ENCODE data around the gene PLCD3. TPM values are rescaled to one million over a fixed set of nuclear protein-coding genes. Genes with fewer than 3 reads are reported as not detected.

The PLCD3 gene
- total and polyA plus RNA-seq, 2 of the 8 experiments (the other 6 are each of a cell fraction or from before 2014, with no cell fraction given), result 26.5 to 48.1 TPM

- TF ChIP-seq CHD7 (IDR thresholded peaks at IDR 0.05; ENCODE audit: insufficient replicate concordance, low read length) (no peak), RBBP5 (IDR thresholded peaks at IDR 0.05; ENCODE audit: borderline replicate concordance, low read depth, low read length) (no peak), SIX5 (IDR thresholded peaks at IDR 0.05; ENCODE audit: low read depth, low read length) (no peak), KDM5A (IDR thresholded peaks at IDR 0.05; ENCODE audit: low read length) (no peak), SP1 (IDR thresholded peaks at IDR 0.05; ENCODE audit: low read depth, low read length) (no peak), ATF2 (IDR thresholded peaks at IDR 0.05; ENCODE audit: low read length) (no peak), CHD2 (IDR thresholded peaks at IDR 0.05; ENCODE audit: low read length) (no peak), TAF1 (IDR thresholded peaks at IDR 0.05; ENCODE audit: low read depth, low read length) (no peak), CHD1 (IDR thresholded peaks at IDR 0.05; ENCODE audit: low read depth, low read length) (no peak), SIRT6 (IDR thresholded peaks at IDR 0.05; ENCODE audit: low read length) (no peak), NANOG (IDR thresholded peaks at IDR 0.05; ENCODE audit: insufficient read depth, low read depth, low read length, poor library complexity, severe bottlenecking) (no peak)
Observed at GRCh38 chr17:45175759-45176115, 43.4 kb upstream of the PLCD3 start (continued).
